NOMO-1 treated with DMSO at 0.1 percent for 48 hours (cell line): ENCODE data around the gene F2R.
"Not testable (repeated sequence)": the region's sequence is repeated elsewhere in the genome, so short reads cannot be mapped to it uniquely, and the experiment has no call there.

ENCODE experiments used
- DNase-seq: peaks from one replicate; lab custom pipeline; 2025; ENCODE audit not compliant: unreplicated experiment; lab: John Stamatoyannopoulos, UW

The F2R gene

DNA sequence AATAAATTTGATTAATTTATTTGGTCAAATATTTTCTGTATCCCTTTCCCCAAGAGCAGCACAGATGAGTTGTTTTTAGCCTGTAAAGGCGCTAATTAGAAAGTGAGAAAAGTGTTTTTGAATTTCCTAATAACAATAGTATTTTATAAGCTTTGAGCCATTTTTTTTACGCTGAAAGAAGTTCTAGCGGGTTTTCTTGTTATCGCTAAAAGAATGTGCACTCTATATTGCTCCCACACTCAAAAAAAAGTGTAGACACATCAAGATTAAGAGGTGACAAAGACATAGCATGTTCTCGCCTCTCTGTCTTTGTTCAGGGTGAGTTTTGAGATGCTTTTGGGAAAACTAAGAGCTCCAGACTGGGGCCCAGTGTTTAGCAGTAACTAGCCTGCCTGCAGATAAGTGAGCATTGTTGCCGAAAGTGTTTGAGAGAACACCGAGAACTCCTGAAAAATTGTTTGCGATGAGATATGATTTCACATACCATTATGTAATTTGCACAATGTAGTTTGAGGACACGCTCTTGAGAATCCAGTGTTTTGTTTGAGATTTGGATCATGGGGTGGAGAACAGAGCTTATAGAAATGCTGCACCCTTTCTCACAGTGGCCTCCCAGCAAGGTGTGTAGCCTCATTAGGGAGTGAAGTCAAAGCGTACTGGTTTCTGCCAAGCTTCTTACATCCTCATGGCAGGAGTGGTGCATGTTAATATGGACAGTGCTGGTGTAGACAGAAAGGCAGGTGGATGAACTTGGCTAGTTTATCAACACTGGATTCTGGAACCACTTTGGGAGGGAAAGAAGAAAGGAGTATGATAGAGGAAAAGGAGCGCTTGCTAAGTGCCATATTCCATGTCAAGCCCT is 1.5 kb downstream of the F2R start:
- DNase-seq, result no peak

DNA sequence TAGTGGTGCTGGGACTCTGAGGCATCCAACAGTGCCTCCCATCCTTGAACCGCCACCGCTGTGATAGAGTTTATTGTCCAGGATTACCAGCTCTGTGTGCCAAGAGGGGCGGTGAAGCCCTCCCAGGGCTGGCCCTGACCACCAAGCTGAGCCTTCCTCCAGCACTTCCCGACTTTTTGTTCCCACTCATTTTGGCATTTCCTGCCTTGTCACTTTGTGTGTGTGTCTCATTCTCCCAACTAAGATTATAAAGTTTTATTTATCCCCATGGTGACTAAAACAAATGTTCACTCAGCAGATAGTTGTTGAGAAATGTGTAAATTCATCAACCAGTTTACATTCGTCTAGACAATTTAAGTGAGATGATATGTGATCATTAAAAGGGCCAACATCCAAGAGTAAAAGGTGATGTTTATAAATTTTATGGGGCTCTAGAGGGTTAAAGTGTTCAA is 2.5 kb downstream of the F2R start:
- DNase-seq, result no peak

DNA sequence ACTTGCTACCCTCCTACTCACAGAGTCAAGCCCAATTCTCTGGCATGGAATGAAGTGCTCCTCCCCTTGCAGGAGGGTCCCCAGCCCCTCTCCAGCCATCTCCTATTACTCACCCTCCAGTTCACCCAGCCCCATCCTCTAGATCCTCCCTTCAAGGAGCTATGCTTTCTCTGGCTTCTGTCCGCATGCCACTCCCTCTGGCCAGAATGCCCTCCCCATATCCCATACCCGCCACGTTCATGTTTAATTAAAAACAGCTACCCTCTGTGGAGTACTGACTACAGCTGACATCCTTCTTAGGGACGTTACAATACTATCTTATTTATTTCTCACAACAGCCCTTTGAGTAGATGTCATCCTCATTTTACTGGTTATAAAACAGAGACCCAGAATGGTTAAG is 3.0 kb downstream of the F2R start:
- DNase-seq, result no peak

DNA sequence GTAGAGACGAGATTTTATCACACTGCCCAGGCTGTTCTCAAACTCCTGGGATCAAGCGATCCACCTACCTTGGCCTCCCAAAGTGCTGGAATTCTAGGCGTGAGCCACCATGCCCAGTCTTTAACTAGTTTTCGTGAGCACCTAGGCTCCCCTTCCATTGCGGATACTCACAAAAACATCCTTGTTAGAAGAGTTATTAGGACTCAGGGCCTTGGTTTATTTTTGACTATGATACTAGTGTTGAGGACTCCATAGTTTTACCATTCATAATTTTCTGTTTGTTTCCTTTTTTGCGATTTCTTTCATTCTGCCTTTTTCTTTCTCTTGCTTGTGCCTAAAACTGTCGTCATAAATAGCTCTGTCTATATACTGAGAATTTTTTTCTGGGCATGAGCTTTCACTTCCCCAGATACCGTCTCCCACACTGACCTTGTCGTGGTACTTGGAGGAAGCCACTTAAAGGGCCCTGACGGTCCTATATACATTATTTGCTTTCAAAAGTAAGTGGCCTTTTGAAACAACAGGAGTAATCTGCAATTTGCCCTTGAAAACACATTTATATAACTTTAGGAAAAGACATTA is 5.2 kb downstream of the F2R start:
- peak; percentile 83 for DNase-seq

DNA sequence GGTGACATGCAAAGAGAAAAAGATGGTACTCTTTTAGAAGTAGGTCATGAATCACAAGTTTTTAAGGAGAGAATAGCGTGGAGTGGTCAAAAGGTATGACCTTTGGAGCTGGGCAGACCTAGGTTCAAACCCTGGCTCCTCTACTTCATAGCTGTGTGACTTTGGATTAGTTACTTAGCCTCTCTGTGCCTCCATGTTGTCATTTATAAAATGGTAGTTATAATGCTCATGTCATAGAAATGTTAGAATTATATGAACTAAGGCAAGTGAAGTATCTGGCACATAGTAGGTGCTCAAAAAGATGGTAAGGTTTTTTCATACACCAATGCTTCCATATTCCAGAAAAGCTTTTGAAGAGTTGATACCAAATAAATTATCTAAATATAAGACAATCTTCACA is 7.3 kb downstream of the F2R start:
- DNase-seq, result no peak

DNA sequence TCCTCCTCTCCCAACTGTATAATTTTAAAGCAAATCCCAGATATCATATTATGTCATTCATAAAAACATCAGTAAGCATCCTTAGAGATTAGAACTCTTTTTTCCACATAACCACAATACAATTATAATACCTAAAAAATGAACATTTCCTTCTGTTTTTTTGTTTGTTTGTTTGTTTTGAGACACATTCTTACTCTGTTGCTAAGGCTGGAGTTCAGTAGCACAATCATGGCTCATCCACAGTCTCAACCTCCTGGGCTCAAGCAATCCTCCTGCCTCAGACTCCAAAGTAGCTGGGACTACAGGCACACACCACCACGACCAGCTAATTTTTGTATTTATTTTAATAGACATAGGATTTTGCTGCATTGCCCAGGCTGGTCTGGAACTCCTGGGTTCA is 8.0 kb downstream of the F2R start:
- DNase-seq, result no peak

DNA sequence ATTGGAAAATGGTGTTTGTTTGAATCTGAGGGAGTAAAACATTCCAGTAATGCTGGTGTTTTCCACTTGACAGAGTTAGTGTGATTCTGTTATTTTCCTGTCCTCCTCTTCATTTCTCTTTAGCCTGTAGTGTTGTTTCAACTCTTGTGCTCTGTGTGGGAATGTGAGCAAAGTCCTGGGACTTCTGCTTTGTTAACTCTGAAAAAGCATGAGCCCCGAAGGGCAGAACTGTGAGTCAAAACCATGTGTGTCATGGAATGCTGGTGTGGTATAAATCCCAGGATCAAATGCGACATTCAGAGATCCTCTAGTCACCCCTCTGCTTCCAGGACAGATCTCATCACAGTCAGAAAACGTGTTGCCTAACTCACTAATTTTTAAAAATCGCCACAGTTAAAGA is 8.9 kb downstream of the F2R start:
- no peak for DNase-seq

GRCh38 chr5:76728965-76729364 is 13.0 kb downstream of the F2R start:
- no peak for DNase-seq

- no peak for DNase-seq
Measured at GRCh38 chr5:76729373-76730290, 13.7 kb downstream of the F2R start.

GRCh38 chr5:76732405-76733048 is 16.6 kb downstream of the F2R start:
- no peak for DNase-seq

GRCh38 chr5:76733049-76733417 is 17.1 kb downstream of the F2R start:
- DNase-seq, result no peak

- DNase-seq, result no peak
Measured at GRCh38 chr5:76735762-76736545, 20.0 kb downstream of the F2R start.

- DNase-seq, result no peak
Measured at GRCh38 chr5:76736679-76737556, 21.0 kb downstream of the F2R start.

DNA sequence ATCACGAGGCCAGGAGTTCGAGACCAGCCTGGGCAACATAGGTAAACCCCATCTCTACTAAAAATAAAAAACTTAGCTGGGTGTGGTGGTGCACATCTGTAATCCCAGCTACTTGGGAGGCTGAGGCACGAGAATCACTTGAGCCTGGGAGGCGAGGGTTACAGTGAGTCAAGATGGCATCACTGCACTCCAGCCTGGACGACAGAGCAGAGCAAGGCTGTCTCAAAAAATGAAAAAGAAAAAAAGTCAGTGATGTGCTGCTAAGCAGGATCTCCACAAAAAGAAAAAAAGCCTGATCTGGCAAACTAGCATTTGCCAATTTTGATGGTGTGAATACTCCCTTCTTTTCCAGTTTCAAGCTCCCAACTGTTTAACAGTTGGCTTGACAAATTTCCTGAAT is 21.9 kb downstream of the F2R start:
- no peak for DNase-seq

DNA sequence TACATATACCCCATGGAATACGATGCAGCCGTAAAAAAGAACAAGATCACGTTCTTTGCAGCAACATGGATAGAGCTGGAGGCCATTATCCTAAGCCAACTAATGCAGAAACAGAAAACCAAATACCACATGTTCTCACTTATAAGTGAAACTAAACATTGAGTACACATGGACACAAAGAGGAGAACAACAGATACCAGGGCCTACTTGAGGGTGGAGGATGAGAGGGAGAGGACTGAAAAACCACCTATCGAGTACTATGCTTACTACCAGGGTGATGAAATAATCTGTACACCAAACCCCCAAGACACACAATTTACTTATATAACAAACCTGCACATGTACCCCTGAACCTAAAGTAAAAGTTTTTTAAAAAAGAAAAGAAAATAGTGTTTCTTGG is 25.6 kb downstream of the F2R start:
- not testable (repeated sequence) for DNase-seq

- DNase-seq, result no peak
Measured at GRCh38 chr5:76742583-76742982, 26.7 kb downstream of the F2R start.

DNA sequence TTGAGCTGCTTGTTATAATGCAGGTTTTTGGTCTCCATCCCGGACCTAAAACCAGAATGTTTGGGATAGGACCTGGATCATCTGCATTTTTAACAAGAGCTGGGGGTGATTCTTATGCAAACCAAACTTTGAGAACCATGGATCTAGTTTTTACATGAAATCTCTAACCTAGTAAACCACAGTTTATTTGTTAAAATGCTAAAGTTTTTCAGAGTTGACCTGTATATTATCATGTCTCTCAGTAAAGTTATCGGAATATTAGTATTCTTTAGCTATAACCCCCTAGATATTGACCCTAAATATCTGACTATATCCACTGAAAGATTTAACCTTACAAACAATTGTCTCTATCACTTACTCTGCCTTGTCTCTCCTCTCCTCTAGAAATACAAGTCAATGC is 28.7 kb downstream of the F2R start:
- no peak for DNase-seq

DNA sequence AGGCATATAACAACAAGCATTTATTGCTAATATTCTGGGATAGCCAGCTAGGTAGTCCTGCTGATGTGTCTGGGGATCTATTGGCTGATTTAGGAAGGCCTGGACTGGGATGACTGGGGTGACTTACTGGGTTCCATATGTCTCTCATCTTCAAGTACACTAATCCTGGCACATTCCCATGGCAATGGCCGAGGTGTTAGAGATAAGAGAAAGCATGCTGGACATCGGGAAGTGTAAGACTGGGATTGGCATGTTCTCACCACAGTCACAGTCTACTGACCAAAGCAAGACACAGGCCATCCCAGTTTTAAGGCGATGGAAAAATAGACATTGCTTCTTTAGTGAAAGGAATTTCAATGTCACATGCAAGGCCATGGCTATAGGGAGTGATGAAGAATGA is 29.7 kb downstream of the F2R start:
- DNase-seq, result no peak

DNA sequence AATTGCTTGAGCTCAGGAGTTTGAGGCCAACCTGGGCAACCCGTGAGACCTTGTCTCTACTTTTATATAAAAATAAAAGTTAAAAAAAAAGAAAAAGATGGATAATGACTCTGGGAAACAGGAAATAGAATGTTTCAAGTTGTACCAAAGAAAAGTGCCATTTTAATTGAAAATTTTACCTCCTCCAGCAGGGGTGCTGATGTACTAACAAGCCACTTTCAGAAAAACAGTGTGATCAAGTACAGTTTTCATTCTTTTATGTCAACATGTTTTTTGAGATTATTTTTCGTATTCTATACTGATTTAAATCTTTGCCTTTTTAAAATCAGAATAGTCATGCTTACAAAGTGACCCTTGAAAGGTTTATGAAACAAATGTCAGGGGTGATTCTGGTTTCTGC is 30.8 kb downstream of the F2R start:
- DNase-seq, result no peak
